Measurements from ENCODE around the gene FAM174C.

FAM174C gene

GRCh38 chr19:1322198-1322981 is 47.1 kb downstream of the FAM174C start:
- DNase-seq (ENCODE audit: low read depth), result no peak

- no peak for DNase-seq (ENCODE audit: low read depth)
Observed at GRCh38 chr19:1324249-1324805, 49.0 kb downstream of the FAM174C start.

GRCh38 chr19:1324806-1325567 is 49.7 kb downstream of the FAM174C start:
- no peak for DNase-seq (ENCODE audit: low read depth)

- DNase-seq (ENCODE audit: low read depth), result no peak
Observed at GRCh38 chr19:1325568-1326294, 50.4 kb downstream of the FAM174C start.

GRCh38 chr19:1327125-1327524 is 51.8 kb downstream of the FAM174C start:
- DNase-seq (ENCODE audit: low read depth), result no peak

Measured in stimulated activated CD8-positive, alpha-beta memory T cell treated with anti-CD3 and anti-CD28 coated beads, Interleukin-15, amount 100 ng/mL, for 1 hour (primary cell).